GM06990 (cell line): ENCODE data around the gene NDST1.

Experiments used
- DNase-seq: peaks from one replicate; pipeline ENCODE4 v3.0.0-alpha.2; 2011; ENCODE audit not compliant: insufficient read length; ENCODE audit errors: extremely low read depth
- H3K27me3 ChIP-seq: replicated peaks from 2 replicates; pipeline ENCODE4 v1.6.0; 2011; ENCODE audit warnings: low read length; ENCODE audit not compliant: control insufficient read depth, insufficient read depth
- H3K36me3 ChIP-seq: 2 replicates; pipeline ENCODE4 v1.5.1; 2011; ENCODE audit warnings: low read length; ENCODE audit not compliant: control insufficient read depth, insufficient read depth
- H3K4me3 ChIP-seq: replicated peaks from 2 replicates; pipeline ENCODE4 v1.5.1; 2011; ENCODE audit warnings: low read depth, mild to moderate bottlenecking, control low read depth, low read length
- TF ChIP-seq, protein P1 (sequence below): IDR thresholded peaks from 2 replicates; pipeline ENCODE4 v1.5.1; 2011; ENCODE audit warnings: low read length, control low read depth, mild to moderate bottlenecking, inconsistent platforms; ENCODE audit not compliant: insufficient read depth, poor library complexity, severe bottlenecking

Gene NDST1

GRCh38 chr5:150584556-150585335, 76.8 kb downstream of the NDST1 start:
- TF ChIP-seq, protein P1, sequence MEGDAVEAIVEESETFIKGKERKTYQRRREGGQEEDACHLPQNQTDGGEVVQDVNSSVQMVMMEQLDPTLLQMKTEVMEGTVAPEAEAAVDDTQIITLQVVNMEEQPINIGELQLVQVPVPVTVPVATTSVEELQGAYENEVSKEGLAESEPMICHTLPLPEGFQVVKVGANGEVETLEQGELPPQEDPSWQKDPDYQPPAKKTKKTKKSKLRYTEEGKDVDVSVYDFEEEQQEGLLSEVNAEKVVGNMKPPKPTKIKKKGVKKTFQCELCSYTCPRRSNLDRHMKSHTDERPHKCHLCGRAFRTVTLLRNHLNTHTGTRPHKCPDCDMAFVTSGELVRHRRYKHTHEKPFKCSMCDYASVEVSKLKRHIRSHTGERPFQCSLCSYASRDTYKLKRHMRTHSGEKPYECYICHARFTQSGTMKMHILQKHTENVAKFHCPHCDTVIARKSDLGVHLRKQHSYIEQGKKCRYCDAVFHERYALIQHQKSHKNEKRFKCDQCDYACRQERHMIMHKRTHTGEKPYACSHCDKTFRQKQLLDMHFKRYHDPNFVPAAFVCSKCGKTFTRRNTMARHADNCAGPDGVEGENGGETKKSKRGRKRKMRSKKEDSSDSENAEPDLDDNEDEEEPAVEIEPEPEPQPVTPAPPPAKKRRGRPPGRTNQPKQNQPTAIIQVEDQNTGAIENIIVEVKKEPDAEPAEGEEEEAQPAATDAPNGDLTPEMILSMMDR, result no peak
- Histone ChIP-seq H3K36me3 (no peaks in the 10 kb centered on the region), H3K27me3 (no peaks in the 10 kb centered on the region; the same call in 1 of the 2 replicates), H3K4me3 (no peak overlapping the region)
- no peak for DNase-seq

DNA sequence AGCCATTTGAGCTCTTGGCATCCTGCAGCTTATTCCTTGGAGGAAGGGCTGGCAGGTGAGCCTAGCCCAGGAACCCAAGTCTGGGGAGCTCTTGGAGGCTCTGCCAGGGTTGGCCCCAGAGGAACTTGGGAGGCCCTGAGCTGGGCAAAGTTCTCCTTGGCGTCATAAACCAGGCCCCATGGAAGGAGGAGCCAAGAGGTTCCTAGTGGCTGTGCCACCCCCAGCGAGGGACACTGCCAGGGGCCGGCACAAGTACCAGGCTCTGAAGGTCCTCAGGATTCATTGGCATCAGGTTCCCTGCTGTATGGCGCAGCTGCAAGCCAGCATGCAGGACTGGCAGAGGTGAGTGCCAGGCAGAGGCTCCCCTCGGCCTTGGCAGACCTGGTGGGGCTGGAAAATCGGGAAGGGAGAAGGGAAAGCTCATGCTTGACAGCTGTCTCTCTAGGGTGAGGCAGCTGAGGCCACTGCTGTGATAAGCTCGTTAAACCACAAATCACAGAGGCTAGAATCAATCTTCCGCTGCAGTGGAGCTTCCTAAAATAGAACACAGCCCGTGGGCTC, 77.9 kb downstream of the NDST1 start:
- no peaks in the 10 kb centered on the region; the same call in 1 of the 2 replicates for H3K27me3 ChIP-seq
- TF ChIP-seq, protein P1, result no peak
- DNase-seq, result no peak
- no peak overlapping the region for H3K4me3 ChIP-seq
- H3K36me3 ChIP-seq, result no peaks in the 10 kb centered on the region

GRCh38 chr5:150587016-150587415, 79.1 kb downstream of the NDST1 start:
- TF ChIP-seq, protein P1, result no peak
- Histone ChIP-seq H3K36me3 (no peaks in the 10 kb centered on the region), H3K27me3 (no peaks in the 10 kb centered on the region), H3K4me3 (no peak overlapping the region)
- no peak for DNase-seq

DNA sequence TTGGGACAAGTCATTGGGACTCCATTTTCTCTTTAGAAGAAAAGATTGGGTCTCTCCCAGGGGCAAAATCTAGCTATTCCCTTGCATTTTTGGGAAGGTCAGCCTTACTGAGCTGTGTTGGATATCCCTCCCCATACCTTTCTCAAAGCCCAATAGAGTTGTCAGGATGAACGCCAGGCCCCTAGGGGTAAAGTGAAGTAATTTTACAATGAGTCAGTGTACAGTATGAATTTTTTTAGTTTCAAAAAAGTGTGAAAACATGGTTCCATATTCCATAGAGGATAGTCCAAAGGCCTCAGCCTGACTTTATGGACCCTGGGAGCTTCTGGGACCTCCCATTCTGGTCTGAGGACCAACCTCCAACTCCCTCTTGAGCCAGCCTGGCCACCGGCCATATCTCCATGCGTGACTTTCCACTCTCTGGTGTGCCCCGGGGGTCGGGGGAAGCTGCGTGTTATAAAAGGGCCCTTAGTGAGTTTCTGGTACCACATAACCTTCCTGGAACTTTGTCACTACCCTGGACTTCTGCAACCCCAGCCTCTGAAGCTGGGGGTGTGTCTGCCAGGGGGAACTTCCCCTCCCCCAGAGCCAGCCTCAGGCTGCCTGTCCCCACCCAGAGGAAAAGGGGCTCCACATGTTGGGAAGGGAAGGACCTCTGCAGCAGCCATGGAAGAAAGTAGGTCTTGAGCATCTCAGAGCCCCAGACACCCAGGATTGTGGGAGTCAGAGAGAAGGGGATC, 80.1 kb downstream of the NDST1 start:
- Histone ChIP-seq H3K27me3 (no peaks in the 10 kb centered on the region; the same call in 1 of the 2 replicates), H3K36me3 (no peaks in the 10 kb centered on the region), H3K4me3 (no peak overlapping the region)
- TF ChIP-seq, protein P1, result no peak
- DNase-seq, result no peak

DNA sequence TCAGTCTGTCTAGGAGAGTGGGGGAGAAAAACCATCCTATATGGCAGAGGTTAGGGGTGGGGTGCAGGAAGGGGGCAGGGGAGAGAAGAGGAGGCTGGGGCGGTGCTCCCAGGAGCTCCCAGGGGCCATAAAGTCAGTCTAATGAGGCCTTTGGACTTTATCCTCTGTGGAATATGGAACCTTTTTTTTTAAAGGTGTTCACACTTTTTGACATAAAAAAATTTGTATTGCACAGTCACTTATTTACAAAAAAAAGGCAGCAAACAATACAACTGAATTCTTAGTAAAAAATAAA, 80.6 kb downstream of the NDST1 start:
- DNase-seq, result no peak
- no peaks in the 10 kb centered on the region for H3K36me3 ChIP-seq
- no peaks in the 10 kb centered on the region; the same call in 1 of the 2 replicates for H3K27me3 ChIP-seq
- H3K4me3 ChIP-seq, result no peak overlapping the region
- TF ChIP-seq, protein P1, result no peak
